Thyroid gland (tissue), 4 donors: Measurements from ENCODE around the gene PCTP.

Experiments used
- POLR2A ChIP-seq, 2 donors: fragments of 450-650 bp; IDR thresholded peaks; one replicate each; pipeline ENCODE4 v1.6.1; 2017; ENCODE audit warnings: antibody characterized with exemption in 2 of 2, mild to moderate bottlenecking in 2 of 2, moderate library complexity in 1 of 2
- TF ChIP-seq, protein P1 (sequence below), 6 experiments: fragments of 200-600 bp in 3 of 6; fragments of 450-650 bp in 3 of 6; sonication (generic) in 3 of 6; IDR thresholded peaks; one replicate each; pipeline ENCODE4 v1.5.1; 2016 to 2019; ENCODE audit warnings: antibody characterized with exemption in 6 of 6, mild to moderate bottlenecking in 2 of 6, inconsistent platforms in 1 of 6, moderate library complexity in 1 of 6

DNA sequence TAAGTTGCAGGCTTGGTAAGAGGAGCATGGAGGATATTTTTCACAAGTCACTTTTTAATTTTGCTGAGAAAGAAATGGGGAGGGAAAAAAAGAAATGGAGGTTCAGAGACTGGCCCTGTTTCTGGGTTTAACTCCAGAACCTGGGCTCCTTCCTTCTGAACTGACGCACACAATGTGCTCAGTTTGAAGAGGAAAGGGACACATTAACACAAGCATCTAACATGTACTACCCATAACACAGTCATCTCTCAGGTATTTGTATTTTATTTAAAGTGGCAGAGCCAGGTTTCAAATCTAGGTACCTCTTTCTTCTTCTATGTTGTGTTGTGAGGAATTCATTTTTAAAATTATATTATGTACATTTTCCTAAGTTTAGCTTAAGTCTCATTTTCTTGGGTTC lies 22.9 kb upstream of the PCTP start:
- TF ChIP-seq, protein P1, sequence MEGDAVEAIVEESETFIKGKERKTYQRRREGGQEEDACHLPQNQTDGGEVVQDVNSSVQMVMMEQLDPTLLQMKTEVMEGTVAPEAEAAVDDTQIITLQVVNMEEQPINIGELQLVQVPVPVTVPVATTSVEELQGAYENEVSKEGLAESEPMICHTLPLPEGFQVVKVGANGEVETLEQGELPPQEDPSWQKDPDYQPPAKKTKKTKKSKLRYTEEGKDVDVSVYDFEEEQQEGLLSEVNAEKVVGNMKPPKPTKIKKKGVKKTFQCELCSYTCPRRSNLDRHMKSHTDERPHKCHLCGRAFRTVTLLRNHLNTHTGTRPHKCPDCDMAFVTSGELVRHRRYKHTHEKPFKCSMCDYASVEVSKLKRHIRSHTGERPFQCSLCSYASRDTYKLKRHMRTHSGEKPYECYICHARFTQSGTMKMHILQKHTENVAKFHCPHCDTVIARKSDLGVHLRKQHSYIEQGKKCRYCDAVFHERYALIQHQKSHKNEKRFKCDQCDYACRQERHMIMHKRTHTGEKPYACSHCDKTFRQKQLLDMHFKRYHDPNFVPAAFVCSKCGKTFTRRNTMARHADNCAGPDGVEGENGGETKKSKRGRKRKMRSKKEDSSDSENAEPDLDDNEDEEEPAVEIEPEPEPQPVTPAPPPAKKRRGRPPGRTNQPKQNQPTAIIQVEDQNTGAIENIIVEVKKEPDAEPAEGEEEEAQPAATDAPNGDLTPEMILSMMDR (IDR thresholded peaks at IDR 0.05) = no peak
- TF ChIP-seq POLR2A (IDR thresholded peaks at IDR 0.05) = no peak
